Right lobe of liver (tissue), 6 donors: ENCODE measurements around the gene KRT8. TPM values are rescaled to one million over a fixed set of nuclear protein-coding genes. Genes with fewer than 3 reads are reported as not detected.

Experiments
- ATAC-seq, 4 donors: fragments of 200-7000 bp; cut with Tn5 transposase; one replicate each; pipeline ENCODE4 v1.9.1; 2020; ENCODE audit warnings: mild to moderate bottlenecking in 4 of 4, moderate library complexity in 4 of 4
- DNase-seq, 3 donors: peaks; one replicate each; pipeline ENCODE4 v3.0.0-alpha.2; 2020
- H3K27ac ChIP-seq, 3 donors: fragments of 200-600 bp; one replicate each; pipeline ENCODE4 v1.8.0; 2022
- H3K27me3 ChIP-seq, 2 donors: fragments of 200-600 bp; one replicate each; pipeline ENCODE4 v1.8.0; 2022
- H3K36me3 ChIP-seq, 4 donors: fragments of 200-600 bp; sonication (generic) in 1 of 4; one replicate each; pipeline versions ENCODE4 v1.5.1 to v1.8.0; 2017 to 2022; ENCODE audit warnings: control low read depth in 1 of 4
- H3K4me1 ChIP-seq, 4 donors: fragments of 200-600 bp; sonication (generic) in 1 of 4; one replicate each; pipeline versions ENCODE4 v1.5.1 to v1.8.0; 2017 to 2022; ENCODE audit warnings: control low read depth in 1 of 4
- H3K4me3 ChIP-seq, 3 donors: fragments of 200-600 bp; one replicate each; pipeline ENCODE4 v1.8.0; 2022
- H3K9me3 ChIP-seq, 4 donors: fragments of 200-600 bp; sonication (generic) in 1 of 4; one replicate each; pipeline versions ENCODE4 v1.5.1 to v1.8.0; 2017 to 2022; ENCODE audit warnings: control low read depth in 1 of 4
- CTCF ChIP-seq, 4 donors: fragments of 200-600 bp in 3 of 4; fragments of 450-650 bp in 1 of 4; IDR thresholded peaks; one replicate each; pipeline versions ENCODE4 v1.5.1 to v1.8.0; 2016 to 2022; ENCODE audit warnings: antibody characterized with exemption in 4 of 4, mild to moderate bottlenecking in 2 of 4
- POLR2A ChIP-seq: fragments of 450-650 bp; IDR thresholded peaks from one replicate; pipeline ENCODE4 v1.6.1; 2017; ENCODE audit warnings: antibody characterized with exemption, mild to moderate bottlenecking
- WGBS: methylation state at CpG from one replicate; pipeline ENCODE4 v1.1.6; 2018; ENCODE audit warnings: low coverage, low lambda C conversion rate; ENCODE audit not compliant: insufficient coverage; ENCODE audit errors: missing lambda C conversion rate; 5-methylcytosine and 5-hydroxymethylcytosine counted together
- intact Hi-C, 2 donors: fragments of 100-400 bp; cut with DNase I; formaldehyde crosslinking; loops; one replicate each; pipeline versions ENCODE4 v1.11.2 to v1.14.1; 2022
- total RNA-seq, 6 experiments: library from RNA; depleted of rRNA in 2 of 6; stranded (reverse); fragments of >200 nt in 2 of 6; fragmentation: NEBNext Ultra II Directional in 3 of 6; extraction: Animal tissue kit (Norgen Biotek cat#: 25700) in 3 of 6; gene quantifications; one replicate each; pipeline versions ENCODE4 v1.1.0 to v1.2.4, GENCODE V29; 2016 to 2023
- donor health status: DM: no; HTN: yes; CAD: no.
- donor health status: DM: no; HTN: no; CAD: no.
- donor health status: DM: no; HTN: no; CAD: no.
- donor health status: DM: no; HTN: yes; CAD: no.
- donor health status: DM: no; HTN: yes; CAD: no.

KRT8 gene
- total RNA-seq, 6 experiments from 2014 or later = 149 to 1,003 (median 436) TPM

- no peaks in the 10 kb centered on the region for H3K27me3 ChIP-seq
- no peak overlapping the region for H3K27ac ChIP-seq
- peak; percentile 18 to 60 (median 34) for ATAC-seq
- DNase-seq = no peak
- H3K4me1 ChIP-seq = peaks cover 0 to 7% (median 0%) of the 10 kb centered on the region in 4 donors
- no peak overlapping the region for H3K4me3 ChIP-seq
- no peak for TF ChIP-seq POLR2A
- no peak for TF ChIP-seq CTCF (IDR thresholded peaks at IDR 0.05)
- H3K9me3 ChIP-seq = no peaks in the 10 kb centered on the region
- WGBS = 0% methylated on average over 1 of the region's 2 CpGs
- intact Hi-C loops = no loop called here
- peaks cover 0 to 33% (median 21%) of the 10 kb centered on the region in 4 donors for H3K36me3 ChIP-seq
Observed at GRCh38 chr12:52895726-52896189, 9.1 kb downstream of the KRT8 start.

- H3K36me3 ChIP-seq = peaks cover 0 to 10% (median 4%) of the 10 kb centered on the region in 4 donors
- intact Hi-C loops = no loop called here
- TF ChIP-seq POLR2A (no peak), CTCF (IDR thresholded peaks at IDR 0.05) (no peak)
- DNase-seq = no peak
- H3K27me3 ChIP-seq = no peaks in the 10 kb centered on the region
- H3K4me3 ChIP-seq = no peak overlapping the region
- H3K27ac ChIP-seq = no peak overlapping the region
- ATAC-seq = no peak
- peaks cover 0 to 7% (median 0%) of the 10 kb centered on the region in 4 donors for H3K4me1 ChIP-seq
- H3K9me3 ChIP-seq = no peaks in the 10 kb centered on the region
Observed at GRCh38 chr12:52892974-52893373, 11.9 kb downstream of the KRT8 start.

- intact Hi-C loops = no loop called here
- H3K4me3 ChIP-seq = no peak overlapping the region
- 82% methylated on average over 4 of the region's 7 CpGs for WGBS
- peaks cover 0 to 7% (median 0%) of the 10 kb centered on the region in 4 donors for H3K4me1 ChIP-seq
- ATAC-seq (no peak), DNase-seq (no peak)
- no peak overlapping the region for H3K27ac ChIP-seq
- no peaks in the 10 kb centered on the region for H3K27me3 ChIP-seq
- peaks cover 0 to 5% (median under 1%) of the 10 kb centered on the region in 4 donors for H3K36me3 ChIP-seq
- TF ChIP-seq CTCF (IDR thresholded peaks at IDR 0.05) = no peak
- TF ChIP-seq POLR2A = no peak
- no peaks in the 10 kb centered on the region for H3K9me3 ChIP-seq
Observed at GRCh38 chr12:52892207-52892852, 12.5 kb downstream of the KRT8 start.

GRCh38 chr12:52891044-52891443 lies 13.8 kb downstream of the KRT8 start:
- 40% methylated on average over 1 of the region's 2 CpGs for WGBS
- Histone ChIP-seq H3K27me3 (no peaks in the 10 kb centered on the region), H3K4me3 (no peak overlapping the region), H3K4me1 (peaks cover 0 to 7% (median 0%) of the 10 kb centered on the region in 4 donors), H3K36me3 (no peaks in the 10 kb centered on the region), H3K9me3 (no peaks in the 10 kb centered on the region), H3K27ac (no peak overlapping the region)
- ATAC-seq (no peak), DNase-seq (no peak)
- intact Hi-C loops = no loop called here
- no peak for TF ChIP-seq POLR2A
- TF ChIP-seq CTCF (IDR thresholded peaks at IDR 0.05) = no peak
